Pancreas (tissue), 10 donors: ENCODE results near the gene GNAT2. TPM values are rescaled to one million over a fixed set of nuclear protein-coding genes. Genes with fewer than 3 reads are reported as not detected.
A peak's percentile ranks its signal among the peaks of the same experiment; 100 is the strongest.

Experiments
- ATAC-seq, 4 donors: fragments of 200-7000 bp; cut with Tn5 transposase; one replicate each; pipeline versions ENCODE4 v1.8.0 to v1.9.1; 2020; ENCODE audit warnings: mild to moderate bottlenecking in 4 of 4, moderate library complexity in 4 of 4
- DNase-seq, 6 donors: peaks; one replicate each; pipeline ENCODE4 v3.0.0-alpha.2; 2020
- FAIRE-seq: peaks from 2 replicates; lab custom pipeline; 2012; peaks lifted over from hg19 to GRCh38; lab: Jason Lieb, UNC
- H3K27ac ChIP-seq, 4 donors: fragments of 200-600 bp; sonication (generic); 1 replicate in 3 of 4; 2 replicates in 1 of 4; pipeline versions ENCODE4 v1.5.0 to v1.8.0; 2020
- H3K27me3 ChIP-seq, 4 donors: fragments of 200-600 bp; one replicate each; pipeline ENCODE4 v1.8.0; 2021
- H3K36me3 ChIP-seq, 3 donors: fragments of 200-600 bp; sonication (generic) in 1 of 3; one replicate each; pipeline versions ENCODE4 v1.5.0 to v1.8.0; 2020 to 2021
- H3K4me1 ChIP-seq, 3 donors: fragments of 200-600 bp; one replicate each; pipeline ENCODE4 v1.8.0; 2021
- H3K4me3 ChIP-seq, 4 donors: fragments of 200-600 bp; sonication (generic) in 2 of 4; one replicate each; pipeline versions ENCODE4 v1.5.0 to v1.8.0; 2020 to 2021
- H3K9me3 ChIP-seq, 4 donors: fragments of 200-600 bp; one replicate each; pipeline ENCODE4 v1.8.0; 2021
- WGBS, 2 donors: extraction: QIAGEN DNeasy Blood & Tissue Kit; methylation state at CpG; one replicate each; pipeline ENCODE4 v1.1.7; 2013; 5-methylcytosine and 5-hydroxymethylcytosine counted together
- intact Hi-C, 3 donors: fragments of 100-400 bp; cut with DNase I; formaldehyde crosslinking; loops; one replicate each; pipeline versions ENCODE4 v1.11.1 to v1.14.2; 2022
- polyA plus RNA-seq, 2 donors: library from polyadenylated mRNA; stranded (reverse); fragments of 200-250 nt; gene quantifications; one replicate each; pipeline ENCODE4 v1.2.3, GENCODE V29; 2013
- total RNA-seq, 6 donors: library from RNA; stranded (reverse); fragmentation: NEBNext Ultra II Directional in 4 of 6; extraction: Animal tissue kit (Norgen Biotek cat#: 25700) in 4 of 6; gene quantifications; one replicate each; pipeline versions ENCODE4 v1.2.1 to v1.2.4, GENCODE V29; 2021 to 2023
- TF ChIP-seq, protein P1 (sequence below), 4 donors: fragments of 200-600 bp; sonication (generic) in 3 of 4; IDR thresholded peaks; one replicate each; pipeline versions ENCODE4 v1.5.0 to v1.8.0; 2021; ENCODE audit warnings: antibody characterized with exemption in 4 of 4
- donor health status: healthy with polysubstance abuse.
- donor health status: DM: no; HTN: no; CAD: no; lungs with moderate emphysema.
- donor health status: DM: no; HTN: no; CAD: no.
- donor health status: control.
- donor health status: control.
- donor health status: Bipolar disorder and iron deficiency.
- donor health status: DM: yes; HTN: yes; CAD: no.
- donor health status: DM: no; HTN: no; CAD: no.
- donor health status: DM: no; HTN: no; CAD: no.
- donor health status: DM: yes; HTN: yes; CAD: no.

GNAT2 gene
- total and polyA plus RNA-seq, 8 donors = 0.60 to 0.82 TPM; not detected in 6

DNA sequence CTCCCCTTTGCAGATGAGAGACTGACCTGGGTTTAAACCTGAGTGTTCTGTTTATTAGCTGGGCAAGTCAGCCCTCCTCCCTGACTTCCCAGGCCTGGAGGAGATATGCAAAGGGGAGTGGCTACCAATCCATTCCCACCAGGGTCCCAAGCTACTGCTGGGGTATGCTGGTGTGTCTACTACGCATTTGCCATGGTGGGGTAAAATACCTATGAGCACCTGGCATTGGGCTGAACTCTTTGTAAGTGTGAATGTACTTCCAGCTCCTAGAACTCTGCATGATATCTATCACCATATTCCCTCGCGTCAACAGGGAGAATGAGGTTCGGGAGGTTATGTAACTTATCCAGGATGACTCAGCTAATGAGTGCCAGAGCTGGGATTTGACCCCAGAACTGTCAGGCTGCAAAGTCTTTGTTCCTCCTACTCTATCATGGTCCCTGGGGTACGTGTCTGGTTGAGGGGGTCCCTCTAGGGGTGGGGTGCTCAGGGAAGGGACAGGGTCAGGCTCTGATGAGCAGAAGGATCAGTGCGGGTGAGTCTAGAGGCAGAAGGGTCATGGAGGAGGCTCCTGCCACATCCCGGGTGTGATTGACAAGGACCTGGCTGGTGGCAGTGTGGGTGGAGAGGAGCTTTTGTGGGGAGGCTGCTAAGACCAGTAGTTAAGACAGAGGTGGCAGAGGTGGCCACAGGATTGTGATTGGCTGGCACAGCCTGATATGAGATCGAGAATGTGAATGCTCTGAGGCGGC lies 17.0 kb upstream of the GNAT2 start:
- TF ChIP-seq, protein P1, sequence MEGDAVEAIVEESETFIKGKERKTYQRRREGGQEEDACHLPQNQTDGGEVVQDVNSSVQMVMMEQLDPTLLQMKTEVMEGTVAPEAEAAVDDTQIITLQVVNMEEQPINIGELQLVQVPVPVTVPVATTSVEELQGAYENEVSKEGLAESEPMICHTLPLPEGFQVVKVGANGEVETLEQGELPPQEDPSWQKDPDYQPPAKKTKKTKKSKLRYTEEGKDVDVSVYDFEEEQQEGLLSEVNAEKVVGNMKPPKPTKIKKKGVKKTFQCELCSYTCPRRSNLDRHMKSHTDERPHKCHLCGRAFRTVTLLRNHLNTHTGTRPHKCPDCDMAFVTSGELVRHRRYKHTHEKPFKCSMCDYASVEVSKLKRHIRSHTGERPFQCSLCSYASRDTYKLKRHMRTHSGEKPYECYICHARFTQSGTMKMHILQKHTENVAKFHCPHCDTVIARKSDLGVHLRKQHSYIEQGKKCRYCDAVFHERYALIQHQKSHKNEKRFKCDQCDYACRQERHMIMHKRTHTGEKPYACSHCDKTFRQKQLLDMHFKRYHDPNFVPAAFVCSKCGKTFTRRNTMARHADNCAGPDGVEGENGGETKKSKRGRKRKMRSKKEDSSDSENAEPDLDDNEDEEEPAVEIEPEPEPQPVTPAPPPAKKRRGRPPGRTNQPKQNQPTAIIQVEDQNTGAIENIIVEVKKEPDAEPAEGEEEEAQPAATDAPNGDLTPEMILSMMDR (IDR thresholded peaks at IDR 0.05) = no peak
- Histone ChIP-seq H3K27ac (no peak overlapping the region), H3K27me3 (no peaks in the 10 kb centered on the region), H3K36me3 (peaks cover 0 to under 1% (median 0%) of the 10 kb centered on the region in 3 donors), H3K4me1 (no peaks in the 10 kb centered on the region), H3K9me3 (no peaks in the 10 kb centered on the region), H3K4me3 (no peak overlapping the region)
- DNase-seq = peak in 1 of 6 donors; percentile 6
- peak in 2 of 4 donors; percentile 16 to 27 for ATAC-seq
- WGBS, 2 donors = 41 to 42% methylated on average over 9 of the region's 9 CpGs
- intact Hi-C loops = loop anchor here (5.0 to 10.0 kb wide), 4 partner anchors 92 to 348 kb away; partner anchors contain the start of genes AHCYL1 (in 2 of the 3) and GNAI3 (in 1 of the 3)
- FAIRE-seq = no peak

DNA sequence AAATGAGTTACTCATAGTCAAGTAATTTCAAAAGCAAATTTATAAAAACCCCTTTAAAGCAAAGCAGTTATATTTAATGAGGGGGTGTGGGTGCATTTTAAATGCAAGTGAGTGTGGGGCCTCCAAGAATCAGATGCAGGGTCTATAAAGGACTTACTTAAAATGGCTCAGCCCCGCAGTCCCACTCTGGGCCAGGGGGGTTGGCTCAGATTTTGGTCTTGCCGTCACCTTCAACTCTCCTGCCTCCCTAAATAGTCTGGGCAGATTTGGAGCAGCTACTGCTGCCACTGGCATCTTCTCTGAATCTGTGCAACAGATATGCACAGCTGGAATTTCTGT lies 16.4 kb upstream of the GNAT2 start:
- Histone ChIP-seq H3K4me1 (no peaks in the 10 kb centered on the region), H3K4me3 (no peak overlapping the region), H3K36me3 (peaks cover 0 to 6% (median 0%) of the 10 kb centered on the region in 3 donors), H3K27ac (no peak overlapping the region), H3K9me3 (no peaks in the 10 kb centered on the region), H3K27me3 (no peaks in the 10 kb centered on the region)
- TF ChIP-seq, protein P1 (IDR thresholded peaks at IDR 0.05) = no peak
- 72 to 78% methylated on average over 2 of the region's 2 CpGs for WGBS, 2 donors
- intact Hi-C loops = loop anchor here (5.0 to 10.0 kb wide), 4 partner anchors 91 to 349 kb away; partner anchors contain the start of genes AHCYL1 (in 2 of the 3) and GNAI3 (in 1 of the 3)
- DNase-seq (no peak), FAIRE-seq (no peak), ATAC-seq (no peak)

DNA sequence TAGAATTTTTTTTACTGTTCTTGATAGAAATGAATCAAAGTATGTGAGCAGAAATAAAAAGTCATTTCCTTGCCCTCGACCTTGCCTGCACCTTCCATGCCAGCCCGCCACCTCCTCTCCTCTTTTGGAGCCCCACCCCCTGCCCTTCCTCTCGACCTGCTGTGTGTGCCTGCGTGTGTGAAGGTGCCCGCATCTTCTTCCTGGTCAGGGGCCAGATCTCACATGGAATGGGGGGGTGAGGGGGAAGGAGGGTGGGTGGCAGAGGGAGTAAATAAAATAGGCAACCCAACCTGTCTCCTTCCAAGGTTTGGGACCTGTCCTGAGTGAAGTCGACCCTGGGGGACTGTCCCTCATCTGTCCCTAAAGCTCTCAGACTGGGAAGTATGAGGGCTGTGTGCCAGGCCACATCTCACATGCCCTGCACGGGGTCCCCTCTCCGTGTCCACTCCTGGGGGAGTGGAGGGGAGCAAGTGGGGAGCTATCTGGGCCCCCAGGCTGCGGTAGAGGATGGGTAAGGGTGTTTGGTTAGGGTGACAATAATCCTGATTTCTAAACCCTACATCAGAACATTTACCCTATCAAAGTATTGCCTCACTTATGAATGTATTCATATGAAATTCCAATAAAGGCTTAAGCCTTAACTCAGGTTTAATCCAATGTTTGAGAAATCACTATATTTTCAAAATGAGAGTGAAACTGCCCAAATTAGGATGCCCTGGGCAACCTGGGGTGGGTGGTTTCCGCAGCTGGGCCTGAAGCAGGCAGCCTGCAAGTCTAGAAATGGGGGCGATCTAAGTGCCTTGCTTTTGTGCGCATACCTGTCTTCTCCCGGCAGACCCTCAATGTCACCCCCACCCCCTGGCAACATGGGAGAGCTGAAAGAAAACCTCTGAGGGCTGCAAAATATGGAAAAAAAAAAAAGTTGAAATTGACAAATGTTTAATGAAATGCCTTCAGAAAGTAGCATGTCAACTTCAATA lies 15.6 kb upstream of the GNAT2 start:
- Histone ChIP-seq H3K27ac (no peak overlapping the region), H3K27me3 (no peaks in the 10 kb centered on the region), H3K4me3 (no peak overlapping the region), H3K36me3 (peaks cover 0 to 9% (median 0%) of the 10 kb centered on the region in 3 donors), H3K9me3 (no peaks in the 10 kb centered on the region), H3K4me1 (no peaks in the 10 kb centered on the region)
- TF ChIP-seq, protein P1 (IDR thresholded peaks at IDR 0.05) = no peak
- FAIRE-seq (no peak), DNase-seq (peak in 1 of 6 donors; percentile 7), ATAC-seq (no peak)
- intact Hi-C loops = loop anchor here (5.0 to 10.0 kb wide), 4 partner anchors 90 to 350 kb away; partner anchors contain the start of genes AHCYL1 (in 2 of the 3) and GNAI3 (in 1 of the 3)
- WGBS, 2 donors = 55 to 57% methylated on average over 13 of the region's 13 CpGs

DNA sequence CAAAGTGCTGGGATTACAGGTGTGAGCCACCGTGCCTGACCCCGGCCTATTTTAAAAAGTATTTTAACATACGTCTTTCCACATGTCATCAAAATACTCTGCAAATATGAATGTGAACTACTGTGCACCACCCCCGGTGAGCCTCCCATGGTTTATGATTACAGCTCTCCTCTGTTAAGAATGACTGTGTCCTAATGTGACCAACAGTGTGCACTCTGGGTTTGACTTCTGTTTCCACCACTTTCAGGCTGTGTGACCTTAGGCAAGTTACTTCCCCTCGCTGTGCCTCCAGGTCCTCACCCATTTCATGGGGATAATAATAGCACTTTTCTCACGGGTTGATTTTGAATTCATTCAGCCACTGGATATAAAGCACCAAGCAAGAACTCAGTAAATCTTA lies 14.9 kb upstream of the GNAT2 start:
- H3K4me3 ChIP-seq = no peak overlapping the region
- 74 to 79% methylated on average over 6 of the region's 6 CpGs for WGBS, 2 donors
- ATAC-seq (no peak), FAIRE-seq (no peak), DNase-seq (peak in 1 of 6 donors; percentile 2)
- intact Hi-C loops = loop anchor here in 2 of 3 donors (10.0 kb wide), 2 partner anchors 89 to 351 kb away; partner anchors contain the start of genes AHCYL1 (in 1 of the 2) and GNAI3 (in 1 of the 2)
- TF ChIP-seq, protein P1 (IDR thresholded peaks at IDR 0.05) = no peak
- peaks cover 0 to 9% (median 0%) of the 10 kb centered on the region in 3 donors for H3K36me3 ChIP-seq
- no peaks in the 10 kb centered on the region for H3K27me3 ChIP-seq
- no peaks in the 10 kb centered on the region for H3K4me1 ChIP-seq
- no peak overlapping the region for H3K27ac ChIP-seq
- no peaks in the 10 kb centered on the region for H3K9me3 ChIP-seq
